Measurements from ENCODE around the gene MALAT1.

The MALAT1 gene

DNA sequence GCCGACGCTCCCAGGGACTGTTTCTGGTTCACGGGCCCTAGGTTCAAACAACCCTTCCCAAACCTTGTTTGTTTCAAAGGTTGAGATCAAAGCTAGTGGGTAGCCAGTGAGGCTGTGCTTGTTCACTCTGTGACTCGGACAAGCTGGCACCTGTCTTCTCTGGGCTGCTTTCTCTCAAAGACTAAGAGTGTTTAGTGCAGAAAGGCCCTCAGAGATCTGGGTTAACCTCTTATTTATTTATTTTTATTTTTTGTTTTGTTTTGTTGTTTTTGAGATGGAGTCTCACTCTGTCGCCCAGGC is 13.0 kb upstream of the MALAT1 start:
- no peak overlapping the region for H3K4me3 ChIP-seq (ENCODE audit: low read length)
- peak; percentile 71 for DNase-seq (ENCODE audit: low read depth)

DNA sequence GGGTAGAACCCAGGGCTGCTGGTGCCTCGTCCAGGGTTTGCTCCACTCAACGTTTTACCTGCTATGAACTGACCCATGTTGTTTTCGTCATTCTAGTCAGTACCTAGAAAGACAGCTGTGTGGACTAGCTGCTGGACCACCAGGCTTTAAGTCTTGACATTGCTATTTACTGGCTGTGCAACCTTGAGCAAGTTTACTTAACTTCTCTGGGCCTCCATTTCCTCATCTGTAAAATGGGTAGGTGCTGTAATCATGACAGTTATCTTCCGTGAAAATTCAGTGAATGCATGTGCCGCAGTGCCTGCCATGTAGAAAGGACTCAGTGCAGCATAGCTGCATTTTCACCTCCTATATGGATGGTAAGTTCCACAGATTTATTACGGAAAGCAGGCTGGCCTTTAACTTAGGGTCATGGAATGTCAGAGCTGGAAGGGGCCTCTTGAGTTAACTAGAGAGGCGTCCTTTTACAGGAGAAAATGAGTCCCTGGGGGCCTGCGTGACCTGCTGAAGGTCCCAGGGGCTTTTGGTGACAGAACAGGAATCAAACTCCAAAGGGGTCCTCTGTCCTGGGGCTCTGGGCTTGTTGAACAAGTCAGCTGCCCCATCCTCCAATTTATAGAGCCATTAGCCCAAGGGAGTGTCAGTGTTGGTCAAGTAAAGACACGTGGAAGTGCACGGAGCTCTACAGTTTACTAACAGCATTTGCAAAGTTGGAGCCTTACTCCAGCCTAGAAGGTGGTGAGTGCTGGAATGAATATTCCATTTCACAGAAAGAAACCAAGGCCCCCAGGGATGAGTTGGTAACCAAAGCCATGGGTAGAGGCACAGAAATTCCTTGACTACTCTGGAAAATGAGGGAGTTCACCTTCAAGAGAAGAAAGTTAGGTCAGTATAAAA is 12.0 kb upstream of the MALAT1 start:
- no peak overlapping the region for H3K4me3 ChIP-seq (ENCODE audit: low read length)
- TF ChIP-seq, protein P1, sequence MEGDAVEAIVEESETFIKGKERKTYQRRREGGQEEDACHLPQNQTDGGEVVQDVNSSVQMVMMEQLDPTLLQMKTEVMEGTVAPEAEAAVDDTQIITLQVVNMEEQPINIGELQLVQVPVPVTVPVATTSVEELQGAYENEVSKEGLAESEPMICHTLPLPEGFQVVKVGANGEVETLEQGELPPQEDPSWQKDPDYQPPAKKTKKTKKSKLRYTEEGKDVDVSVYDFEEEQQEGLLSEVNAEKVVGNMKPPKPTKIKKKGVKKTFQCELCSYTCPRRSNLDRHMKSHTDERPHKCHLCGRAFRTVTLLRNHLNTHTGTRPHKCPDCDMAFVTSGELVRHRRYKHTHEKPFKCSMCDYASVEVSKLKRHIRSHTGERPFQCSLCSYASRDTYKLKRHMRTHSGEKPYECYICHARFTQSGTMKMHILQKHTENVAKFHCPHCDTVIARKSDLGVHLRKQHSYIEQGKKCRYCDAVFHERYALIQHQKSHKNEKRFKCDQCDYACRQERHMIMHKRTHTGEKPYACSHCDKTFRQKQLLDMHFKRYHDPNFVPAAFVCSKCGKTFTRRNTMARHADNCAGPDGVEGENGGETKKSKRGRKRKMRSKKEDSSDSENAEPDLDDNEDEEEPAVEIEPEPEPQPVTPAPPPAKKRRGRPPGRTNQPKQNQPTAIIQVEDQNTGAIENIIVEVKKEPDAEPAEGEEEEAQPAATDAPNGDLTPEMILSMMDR (IDR thresholded peaks at IDR 0.05; ENCODE audit: insufficient read depth, low read depth, low read length, missing control alignments) = no peak
- no peak for DNase-seq (ENCODE audit: low read depth)

More for the DNA sequence above, 13.0 kb upstream of the MALAT1 start:
- TF ChIP-seq, protein P1 (IDR thresholded peaks at IDR 0.05; ENCODE audit: insufficient read depth, low read depth, low read length, missing control alignments) = no peak

DNA sequence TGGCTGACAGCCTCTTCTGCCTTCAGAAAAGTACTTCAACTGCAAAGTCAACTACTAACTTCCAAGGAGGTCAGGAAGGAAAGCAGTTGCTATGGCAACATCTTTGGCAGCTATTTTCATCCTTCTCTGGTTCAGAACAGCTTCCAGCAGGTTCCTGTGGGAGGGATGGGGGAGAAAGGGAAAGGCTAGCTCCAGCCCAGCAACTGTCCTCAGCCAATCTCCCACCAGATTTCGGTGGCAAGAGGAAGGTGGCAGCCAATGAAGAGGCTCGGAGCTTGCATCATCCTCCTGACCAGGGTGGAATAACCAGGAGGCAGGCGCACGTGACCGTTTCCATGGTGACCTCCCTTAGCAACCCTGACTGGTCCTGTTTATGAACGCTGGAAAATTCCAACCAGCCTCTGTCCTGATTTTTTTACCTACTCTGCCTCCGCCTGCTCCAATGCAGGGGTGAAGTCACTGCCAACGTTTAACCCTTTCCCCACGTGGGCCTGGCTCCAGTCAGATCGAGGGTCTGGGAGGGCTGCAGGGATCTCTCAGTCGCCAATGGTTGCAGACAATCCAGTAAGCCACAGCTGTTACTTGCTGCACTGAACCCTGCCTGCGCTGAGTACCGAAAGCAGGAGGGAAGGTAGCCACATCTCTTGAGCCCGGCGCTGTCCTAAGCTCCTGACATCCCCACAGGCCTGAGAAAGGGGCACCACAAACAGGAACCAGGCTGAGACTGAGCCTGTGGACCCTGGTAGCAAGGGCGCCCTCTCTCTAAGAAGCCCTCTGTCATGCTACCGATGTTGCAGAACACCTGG is 11.2 kb upstream of the MALAT1 start:
- peak overlapping the region; percentile 3 for H3K4me3 ChIP-seq (ENCODE audit: low read length)
- DNase-seq (ENCODE audit: low read depth) = peak; percentile 100
- TF ChIP-seq, protein P1 (IDR thresholded peaks at IDR 0.05; ENCODE audit: insufficient read depth, low read depth, low read length, missing control alignments) = no peak

DNA sequence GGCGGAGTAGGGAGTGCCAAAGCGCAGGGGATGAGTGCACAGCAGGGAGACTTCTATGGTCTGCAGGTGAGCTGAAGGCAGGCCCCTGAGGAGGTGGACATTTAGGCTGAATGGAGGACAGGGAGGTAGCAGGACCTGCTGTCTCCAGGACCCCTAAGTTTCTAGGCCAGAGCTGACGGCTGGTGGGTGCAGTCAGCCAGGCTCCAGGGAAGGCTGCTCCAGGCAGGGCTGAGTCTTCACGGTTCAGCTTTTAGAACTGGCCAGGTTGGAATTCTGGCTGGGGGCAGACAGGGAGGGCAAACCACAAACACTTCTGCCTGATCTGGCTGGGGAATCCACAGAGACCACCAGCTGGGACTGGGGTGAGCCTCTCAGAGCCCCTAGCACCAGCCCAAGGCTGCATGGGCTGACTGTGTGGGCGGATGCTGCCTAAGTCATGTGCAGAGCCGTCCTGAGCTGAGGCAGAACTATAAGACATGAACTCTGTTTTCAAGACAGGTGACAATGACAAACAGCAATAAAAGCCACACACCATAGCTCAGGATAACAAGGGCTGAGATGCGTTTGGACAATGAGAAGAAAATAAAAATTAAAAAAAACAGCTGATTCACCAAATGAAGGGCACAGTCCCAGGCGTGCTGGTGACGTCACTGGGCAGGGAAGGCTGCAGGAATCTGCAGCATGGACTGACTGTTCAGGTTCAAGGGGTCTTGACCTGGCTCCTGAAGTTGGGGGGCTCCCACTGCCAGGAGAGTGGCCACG is 10.4 kb upstream of the MALAT1 start:
- H3K4me3 ChIP-seq (ENCODE audit: low read length) = peak overlapping the region; percentile 3
- DNase-seq (ENCODE audit: low read depth) = peak; percentile 46
- TF ChIP-seq, protein P1 (IDR thresholded peaks at IDR 0.05; ENCODE audit: insufficient read depth, low read depth, low read length, missing control alignments) = no peak

DNA sequence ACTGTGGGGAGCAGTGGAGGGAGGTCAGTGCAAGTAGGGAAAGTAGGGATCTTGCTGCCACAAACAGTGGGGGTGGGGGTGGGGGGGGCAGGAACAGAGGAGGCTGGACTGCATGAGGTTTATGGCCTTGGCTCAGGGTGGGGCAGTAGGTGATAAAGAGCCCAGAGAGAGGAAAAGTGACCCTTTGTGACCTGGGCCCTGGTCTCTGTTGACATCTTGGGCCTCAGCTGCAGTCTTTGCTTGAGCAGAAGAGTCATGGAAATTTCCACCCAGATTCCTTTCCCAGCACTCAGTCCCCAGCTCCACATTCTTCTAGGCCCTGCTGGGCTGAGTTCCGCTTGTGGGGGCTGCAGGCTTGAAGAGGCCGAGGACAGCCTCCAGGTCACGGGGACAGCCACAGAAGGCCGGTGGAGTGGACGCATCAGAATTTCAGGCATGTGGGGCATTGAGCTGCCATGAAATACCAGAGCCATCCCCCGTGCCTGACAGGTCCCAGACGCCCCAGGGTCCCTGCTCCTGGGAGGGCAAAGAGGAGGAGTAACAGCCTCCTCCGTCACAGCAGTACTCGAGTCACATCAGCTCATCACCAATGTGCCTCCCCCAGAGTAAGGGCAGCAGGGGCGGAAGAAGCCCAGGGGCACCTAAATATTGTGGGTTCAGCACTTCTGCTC is 9.7 kb upstream of the MALAT1 start:
- H3K4me3 ChIP-seq (ENCODE audit: low read length) = no peak overlapping the region
- no peak for DNase-seq (ENCODE audit: low read depth)
- TF ChIP-seq, protein P1 (IDR thresholded peaks at IDR 0.05; ENCODE audit: insufficient read depth, low read depth, low read length, missing control alignments) = no peak

DNA sequence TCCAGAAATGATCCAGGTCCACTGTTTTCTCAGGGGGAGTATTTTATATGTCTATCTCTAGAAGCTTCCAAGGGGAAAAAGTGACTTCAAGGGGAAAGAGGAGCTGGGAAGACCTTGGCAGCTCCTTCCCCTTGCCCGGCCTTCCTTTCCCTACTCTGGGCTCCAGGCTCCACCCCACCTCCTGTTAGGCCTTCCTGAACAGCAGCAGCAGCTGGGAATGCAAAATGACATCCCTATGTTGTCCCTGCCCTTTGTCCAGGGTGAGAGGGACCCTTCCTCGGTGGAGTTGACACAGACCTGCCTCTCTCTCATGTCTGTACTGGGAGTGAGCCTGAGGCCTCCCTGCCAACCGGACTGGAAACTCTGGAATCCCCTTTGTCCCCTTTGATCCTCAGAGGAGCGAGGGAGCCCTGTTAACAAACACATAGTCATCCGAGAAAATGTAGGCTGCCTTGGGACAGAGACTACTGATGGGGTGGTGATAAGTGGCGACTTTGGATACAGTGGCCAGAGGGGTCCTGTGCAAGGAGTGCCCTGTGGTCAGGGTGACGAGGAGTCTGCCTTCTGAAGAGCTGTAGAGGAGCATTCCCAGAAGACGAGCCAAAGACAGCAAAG is 9.0 kb upstream of the MALAT1 start:
- DNase-seq (ENCODE audit: low read depth) = no peak
- H3K4me3 ChIP-seq (ENCODE audit: low read length) = no peak overlapping the region

More for the DNA sequence above, 9.0 kb upstream of the MALAT1 start:
- TF ChIP-seq, protein P1 (IDR thresholded peaks at IDR 0.05; ENCODE audit: insufficient read depth, low read depth, low read length, missing control alignments) = no peak
